Activated T-helper 17 cell treated with anti-CD3 and anti-CD28 coated beads, Interleukin-2, amount 50 U/mL, for 72 hours (primary cell): ENCODE measurements around the gene TOM1. TPM values are rescaled to one million over a fixed set of nuclear protein-coding genes. Genes with fewer than 3 reads are reported as not detected.
"Not testable (repeated sequence)": the region's sequence is repeated elsewhere in the genome, so short reads cannot be mapped to it uniquely, and the experiment has no call there.

Experiments
- ATAC-seq: fragments of 150-1000 bp; cut with Tn5 transposase; replicated peaks from 2 replicates; pipeline ENCODE4 v1.10.0; 2021; ENCODE audit warnings: mild to moderate bottlenecking, moderate library complexity
- H3K27ac Mint-ChIP-seq: one replicate; pipeline ENCODE4 v1.8.0; 2022; ENCODE audit warnings: mixed read lengths
- H3K27me3 Mint-ChIP-seq: one replicate; pipeline ENCODE4 v1.8.0; 2022; ENCODE audit warnings: mixed read lengths
- H3K36me3 Mint-ChIP-seq: one replicate; pipeline ENCODE4 v1.8.0; 2022; ENCODE audit warnings: low read depth, mild to moderate bottlenecking, mixed read lengths
- H3K4me1 Mint-ChIP-seq: one replicate; pipeline ENCODE4 v1.8.0; 2022; ENCODE audit warnings: mixed read lengths
- H3K4me3 Mint-ChIP-seq: one replicate; pipeline ENCODE4 v1.8.0; 2022; ENCODE audit warnings: mild to moderate bottlenecking, mixed read lengths
- H3K9me3 Mint-ChIP-seq: one replicate; pipeline ENCODE4 v1.8.0; 2022; ENCODE audit warnings: mixed read lengths
- total RNA-seq, 2 donors: library from RNA; stranded (reverse); gene quantifications; one replicate each; pipeline ENCODE4 v1.2.3, GENCODE V29; 2022

Gene TOM1
- total RNA-seq, 2 donors from 2014 or later: 21.5 to 60.0 TPM

DNA sequence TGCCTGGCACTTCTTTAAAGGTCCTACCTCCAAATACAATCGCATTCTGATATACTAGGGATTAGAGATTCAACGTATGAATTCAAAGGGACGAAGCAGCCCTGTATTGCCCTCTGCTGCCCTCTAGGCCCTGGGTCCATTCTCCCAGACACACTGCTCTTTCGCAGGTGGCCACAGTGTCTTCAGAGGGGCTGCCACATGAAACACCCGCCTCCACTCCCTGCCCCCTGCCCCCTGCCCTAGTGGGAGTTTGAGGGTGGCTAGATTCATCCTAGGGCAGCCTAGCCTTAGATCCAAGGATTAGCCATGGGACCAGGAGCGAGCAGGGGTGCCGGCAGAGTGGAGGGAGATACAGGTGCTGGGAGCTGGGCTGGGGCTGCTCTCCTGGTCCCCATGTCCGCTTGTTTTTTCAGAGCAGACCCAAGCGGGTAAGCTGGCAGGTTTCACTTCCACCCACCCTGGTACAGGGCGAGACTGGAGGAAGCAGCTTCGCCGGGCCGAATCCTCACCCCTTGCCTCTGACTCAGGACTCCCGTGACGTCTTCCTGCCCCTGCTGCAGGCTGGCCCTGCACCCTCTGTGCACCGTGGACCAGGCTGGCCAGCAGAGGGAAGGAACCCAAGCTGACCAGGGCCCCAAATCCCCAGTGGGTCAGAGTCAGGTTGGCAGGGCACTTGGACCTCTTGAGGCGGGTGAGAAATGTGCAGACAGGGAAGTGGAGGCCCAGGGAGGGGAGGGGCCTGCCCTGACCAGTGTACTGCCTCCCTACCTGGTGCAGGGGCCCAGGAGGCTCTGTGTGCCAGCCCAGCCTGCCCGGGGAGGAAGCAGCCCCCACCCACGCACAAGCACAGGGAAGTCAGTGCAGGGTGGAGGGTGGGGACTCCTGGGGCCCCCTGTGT is 52.8 kb downstream of the TOM1 start:
- ATAC-seq: peak; percentile 81
- Mint-ChIP-seq H3K9me3 (no peaks in the 10 kb centered on the region), H3K36me3 (no peaks in the 10 kb centered on the region), H3K27me3 (peaks cover 3% of the 10 kb centered on the region), H3K4me3 (peak overlapping the region; percentile 86), H3K4me1 (peaks cover 18% of the 10 kb centered on the region), H3K27ac (peak overlapping the region; percentile 84)

DNA sequence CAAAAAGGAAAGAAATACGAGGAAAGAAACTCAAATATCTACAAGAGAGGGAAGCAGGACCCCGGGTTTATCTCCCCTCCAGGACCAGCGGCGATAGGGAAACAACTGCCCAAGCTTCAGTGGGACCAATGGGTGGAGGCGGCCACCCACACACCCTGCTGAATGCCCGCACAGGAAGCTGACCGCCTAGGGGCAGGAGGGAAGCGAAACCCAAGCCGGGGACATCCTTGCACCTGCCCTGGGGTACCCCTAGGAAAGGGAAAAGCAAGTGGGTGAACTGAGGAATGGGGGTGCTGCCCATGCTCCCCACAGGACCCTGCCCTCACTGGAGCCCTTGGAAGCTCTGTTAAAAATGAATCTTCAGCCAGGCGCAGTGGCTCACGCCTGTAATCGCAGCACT is 53.6 kb downstream of the TOM1 start:
- Mint-ChIP-seq H3K27me3 (peaks cover 3% of the 10 kb centered on the region), H3K9me3 (no peaks in the 10 kb centered on the region), H3K4me3 (peak overlapping the region; percentile 86), H3K4me1 (peaks cover 18% of the 10 kb centered on the region), H3K27ac (no peak overlapping the region), H3K36me3 (no peaks in the 10 kb centered on the region)
- ATAC-seq: no peak

DNA sequence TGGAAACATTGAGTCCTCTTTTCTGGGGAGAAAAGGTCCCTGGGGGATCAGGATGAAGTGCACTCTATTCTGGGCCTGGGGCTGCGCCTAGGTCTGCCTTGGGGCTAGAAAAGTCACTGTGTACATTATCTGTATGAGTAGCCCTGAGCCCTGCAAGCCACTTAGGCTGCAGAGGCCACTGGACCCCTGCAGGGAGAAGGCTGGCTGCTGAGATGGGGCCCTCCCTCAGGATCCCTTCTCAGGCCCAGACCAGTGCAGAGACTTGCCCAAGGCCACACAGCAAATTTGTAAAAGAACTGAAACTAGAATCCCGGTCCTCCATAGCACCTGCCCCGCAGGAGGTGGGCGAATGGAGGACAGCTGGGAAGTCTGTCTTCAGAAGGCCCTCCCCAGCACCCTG is 54.4 kb downstream of the TOM1 start:
- Mint-ChIP-seq H3K4me1 (peaks cover 18% of the 10 kb centered on the region), H3K27ac (no peak overlapping the region), H3K4me3 (no peak overlapping the region), H3K36me3 (no peaks in the 10 kb centered on the region), H3K9me3 (no peaks in the 10 kb centered on the region), H3K27me3 (peaks cover 3% of the 10 kb centered on the region)
- ATAC-seq: no peak

DNA sequence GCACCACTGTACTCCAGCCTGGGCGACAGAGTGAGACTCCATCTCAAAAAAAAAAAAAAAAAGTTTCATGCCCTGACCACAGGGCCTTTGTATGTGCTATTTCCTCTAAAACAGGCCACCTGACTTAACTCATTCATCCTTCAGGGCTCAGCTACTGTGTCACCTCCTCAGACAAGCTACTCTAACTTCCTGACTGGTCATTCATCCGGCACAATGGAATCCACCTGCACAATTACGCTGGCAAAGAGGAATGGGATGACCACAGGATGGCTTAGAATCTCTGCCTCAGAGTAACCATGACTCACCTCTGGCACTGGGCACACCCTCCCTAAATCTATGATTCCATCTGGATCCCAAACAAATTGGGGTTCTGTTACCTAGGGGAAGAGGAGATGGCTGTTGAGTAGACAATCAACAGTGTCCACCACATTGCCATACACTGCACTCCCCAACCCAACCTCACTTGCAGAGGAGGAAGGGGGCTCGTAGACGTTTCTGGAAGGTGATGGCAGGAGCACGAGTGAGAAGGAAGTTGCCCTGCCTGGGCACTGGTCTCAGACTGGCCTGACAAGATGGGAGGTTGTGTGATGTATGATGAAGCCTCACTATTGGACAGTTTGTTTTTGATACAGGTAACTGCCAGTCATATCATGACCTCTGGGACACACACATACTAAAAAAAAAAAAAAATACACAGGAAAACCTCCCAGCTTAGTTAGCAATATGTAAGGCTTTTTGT is 58.4 kb downstream of the TOM1 start:
- peak; percentile 23 for ATAC-seq
- Mint-ChIP-seq H3K4me3 (no peak overlapping the region), H3K27me3 (peaks cover 3% of the 10 kb centered on the region), H3K9me3 (no peaks in the 10 kb centered on the region), H3K27ac (no peak overlapping the region), H3K36me3 (no peaks in the 10 kb centered on the region), H3K4me1 (no peaks in the 10 kb centered on the region)

DNA sequence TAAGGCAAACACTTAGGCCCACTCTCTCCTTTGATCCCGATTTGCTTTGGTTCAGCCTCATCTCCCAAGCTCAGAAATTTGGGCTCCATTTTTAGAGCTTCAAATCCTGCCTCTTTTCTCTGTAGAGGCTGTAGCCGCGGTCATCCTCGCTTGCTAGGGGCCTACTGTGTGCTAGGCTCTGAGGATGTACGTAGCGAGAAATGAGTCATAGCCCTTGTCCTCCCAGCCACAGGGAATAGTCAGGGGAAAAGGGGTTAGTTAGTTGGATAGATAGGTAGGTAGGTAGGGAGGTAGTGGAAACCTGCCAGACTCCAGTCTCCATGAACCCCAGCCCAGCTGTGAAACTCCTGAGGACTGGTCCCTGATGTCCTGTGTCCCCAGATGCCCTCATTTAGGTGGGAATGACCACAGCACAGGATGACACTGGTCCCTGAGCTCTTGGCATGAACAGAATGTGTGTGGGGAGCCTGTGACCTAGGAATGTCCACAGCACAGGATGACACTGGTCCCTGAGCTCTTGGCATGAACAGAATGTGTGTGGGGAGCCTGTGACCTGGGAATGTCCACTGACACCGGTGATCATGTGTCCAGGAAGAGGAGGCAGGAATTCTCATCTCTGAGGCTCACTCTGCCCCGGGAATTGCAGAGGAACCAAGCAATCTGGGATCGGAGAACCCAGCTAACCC is 59.8 kb downstream of the TOM1 start:
- H3K36me3 Mint-ChIP-seq: no peaks in the 10 kb centered on the region
- no peak overlapping the region for H3K4me3 Mint-ChIP-seq
- no peaks in the 10 kb centered on the region for H3K4me1 Mint-ChIP-seq
- peaks cover 3% of the 10 kb centered on the region for H3K27me3 Mint-ChIP-seq
- no peaks in the 10 kb centered on the region for H3K9me3 Mint-ChIP-seq
- no peak overlapping the region for H3K27ac Mint-ChIP-seq
- ATAC-seq: no peak

DNA sequence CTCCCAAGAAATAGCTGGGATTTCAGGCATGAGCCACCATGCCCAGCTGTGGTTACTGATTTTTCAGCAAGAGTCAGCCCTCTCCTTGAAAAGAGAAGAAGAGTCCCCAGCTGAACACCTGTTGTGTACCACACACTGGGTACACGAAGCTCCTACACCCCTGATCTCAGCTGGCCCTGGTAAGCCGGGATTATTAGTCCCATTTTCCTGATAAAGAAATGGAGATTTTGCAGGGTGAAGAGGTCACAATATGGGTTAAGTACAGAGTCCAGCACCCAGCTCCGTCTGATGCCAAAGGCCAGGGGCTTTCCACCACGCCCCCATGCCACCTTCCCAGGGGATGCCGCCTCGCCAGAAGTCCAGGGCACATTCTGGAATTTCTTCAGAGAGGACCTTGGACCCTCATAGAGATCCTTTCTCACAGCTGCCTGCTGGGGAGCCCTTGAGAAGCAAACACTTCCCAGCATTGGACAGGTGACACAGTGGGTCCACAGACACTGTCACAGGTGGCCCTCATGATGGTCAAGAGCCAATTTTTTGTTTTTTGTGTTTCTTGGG is 61.4 kb downstream of the TOM1 start:
- Mint-ChIP-seq H3K36me3 (no peaks in the 10 kb centered on the region), H3K9me3 (no peaks in the 10 kb centered on the region), H3K4me1 (no peaks in the 10 kb centered on the region), H3K4me3 (no peak overlapping the region), H3K27me3 (peaks cover 5% of the 10 kb centered on the region), H3K27ac (no peak overlapping the region)
- ATAC-seq: no peak

DNA sequence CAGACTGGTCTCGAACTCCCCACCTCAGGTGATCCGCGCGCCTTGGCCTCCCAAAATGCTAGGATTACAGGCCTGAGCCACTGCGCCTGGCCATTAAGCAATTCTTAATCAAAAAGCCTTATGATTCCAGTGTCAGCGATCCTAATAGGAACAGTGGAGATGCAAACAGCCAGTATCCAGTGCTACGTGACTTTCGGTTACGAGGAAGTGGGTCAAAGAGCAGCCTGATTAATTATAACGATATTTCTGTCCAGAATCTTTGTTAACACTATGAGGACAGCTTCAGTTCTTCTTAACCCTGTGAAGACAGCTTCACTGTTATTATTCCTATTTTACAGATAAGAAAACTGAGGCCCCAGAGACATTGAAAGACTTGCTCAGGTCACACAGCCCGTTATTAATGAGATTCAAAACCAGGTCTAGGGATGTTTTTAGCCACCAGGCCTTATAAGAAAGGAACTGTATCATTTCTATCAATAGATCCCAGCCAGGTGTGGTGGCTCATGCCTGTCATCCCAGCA is 63.9 kb downstream of the TOM1 start:
- H3K27ac Mint-ChIP-seq: no peak overlapping the region
- H3K9me3 Mint-ChIP-seq: no peaks in the 10 kb centered on the region
- ATAC-seq: no peak
- no peaks in the 10 kb centered on the region for H3K36me3 Mint-ChIP-seq
- no peaks in the 10 kb centered on the region for H3K4me1 Mint-ChIP-seq
- no peak overlapping the region for H3K4me3 Mint-ChIP-seq
- peaks cover 7% of the 10 kb centered on the region for H3K27me3 Mint-ChIP-seq

DNA sequence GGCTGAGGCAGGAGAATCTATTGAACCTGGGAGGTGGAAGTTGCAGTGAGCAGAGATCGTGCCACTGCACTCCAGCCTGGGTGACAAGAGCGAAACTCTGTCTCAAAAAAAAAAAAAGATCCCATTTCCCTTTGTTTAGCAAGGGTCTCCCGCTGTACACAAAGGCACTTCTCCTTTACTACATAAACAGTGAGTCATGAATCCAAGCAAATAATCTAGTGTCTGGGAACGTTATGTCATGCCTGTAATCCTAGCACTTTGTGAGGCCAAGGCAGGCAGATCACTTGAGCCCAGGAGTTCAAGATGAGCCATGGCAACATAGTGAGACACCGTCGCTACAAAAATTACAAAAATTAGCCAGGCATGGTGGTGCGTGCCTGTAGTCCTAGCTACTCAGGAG is 64.5 kb downstream of the TOM1 start:
- not testable (repeated sequence) for H3K4me3 Mint-ChIP-seq, H3K27me3 Mint-ChIP-seq, ATAC-seq, H3K36me3 Mint-ChIP-seq, H3K27ac Mint-ChIP-seq, H3K9me3 Mint-ChIP-seq, H3K4me1 Mint-ChIP-seq

DNA sequence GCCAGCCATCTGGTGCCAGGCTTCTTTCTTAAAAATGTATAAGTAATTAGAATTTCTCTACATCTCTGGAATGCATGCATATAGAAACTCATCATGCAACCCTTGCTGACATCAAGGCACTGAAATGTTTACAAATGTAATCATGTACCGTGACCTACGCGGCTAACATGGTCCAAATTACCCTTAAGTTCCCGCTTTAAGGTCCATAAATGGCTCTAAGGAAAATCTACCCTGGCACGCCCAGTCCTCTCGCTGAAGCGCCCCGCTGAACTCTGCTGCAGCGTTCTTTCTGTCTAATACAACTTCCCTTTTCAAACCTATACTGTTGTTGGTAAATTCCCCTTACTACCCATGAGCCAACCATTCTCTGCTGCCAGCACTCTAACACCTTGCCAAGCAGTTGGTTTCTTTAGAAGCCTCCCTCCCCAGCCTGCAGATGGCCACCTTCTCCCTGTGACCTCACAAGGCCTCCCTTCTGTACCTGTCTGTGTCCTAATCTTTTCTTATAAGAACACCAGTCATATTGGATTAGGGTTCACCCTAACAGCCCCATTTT is 67.7 kb downstream of the TOM1 start:
- H3K27ac Mint-ChIP-seq: no peak overlapping the region
- H3K4me3 Mint-ChIP-seq: no peak overlapping the region
- peaks cover 7% of the 10 kb centered on the region for H3K27me3 Mint-ChIP-seq
- ATAC-seq: no peak
- no peaks in the 10 kb centered on the region for H3K9me3 Mint-ChIP-seq
- H3K36me3 Mint-ChIP-seq: peaks cover 6% of the 10 kb centered on the region
- peaks cover 5% of the 10 kb centered on the region for H3K4me1 Mint-ChIP-seq

DNA sequence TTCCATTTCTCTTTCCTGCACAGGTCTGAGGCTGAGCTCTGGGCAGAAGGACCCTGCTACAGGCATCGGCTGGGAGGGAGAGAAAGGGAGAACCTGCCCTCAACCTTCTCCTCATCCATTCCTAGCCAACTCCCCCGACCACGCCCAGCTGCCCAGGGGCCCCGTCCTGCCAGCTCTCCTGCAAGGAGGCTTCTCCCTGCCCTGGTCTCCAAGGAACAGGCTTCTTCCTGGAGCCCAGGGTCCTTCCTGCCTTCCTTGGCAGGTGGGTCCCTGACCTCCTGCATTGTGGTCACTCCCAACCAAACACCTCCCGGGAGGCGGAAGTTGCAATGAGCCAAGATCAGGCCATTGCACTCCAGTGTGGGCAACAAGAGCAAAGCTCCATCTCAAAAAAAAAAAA is 68.7 kb downstream of the TOM1 start:
- ATAC-seq: no peak
- Mint-ChIP-seq H3K27me3 (peaks cover 7% of the 10 kb centered on the region), H3K9me3 (no peaks in the 10 kb centered on the region), H3K27ac (no peak overlapping the region), H3K4me3 (no peak overlapping the region), H3K4me1 (peaks cover 5% of the 10 kb centered on the region), H3K36me3 (peaks cover 6% of the 10 kb centered on the region)

DNA sequence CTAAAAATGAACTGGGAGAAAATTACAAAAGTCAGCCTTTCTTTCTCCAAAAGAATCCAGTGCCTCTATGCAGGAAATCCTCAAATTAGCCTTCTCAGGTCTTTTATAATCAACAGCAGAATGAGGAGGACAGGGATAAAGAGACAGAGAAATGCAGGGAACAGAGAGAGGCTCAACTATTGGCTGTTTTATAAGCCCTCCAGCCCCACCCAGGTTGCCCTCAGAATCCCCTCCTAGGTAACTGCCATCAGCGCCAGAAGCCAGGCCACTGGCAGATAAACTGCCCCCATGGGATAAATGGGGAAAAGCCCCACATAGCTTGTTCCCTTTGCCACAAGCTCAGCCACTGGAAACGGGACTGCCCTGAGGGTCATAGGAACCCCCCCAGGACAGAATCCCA is 70.3 kb downstream of the TOM1 start:
- H3K27me3 Mint-ChIP-seq: peaks cover 7% of the 10 kb centered on the region
- no peak overlapping the region for H3K4me3 Mint-ChIP-seq
- no peak for ATAC-seq

DNA sequence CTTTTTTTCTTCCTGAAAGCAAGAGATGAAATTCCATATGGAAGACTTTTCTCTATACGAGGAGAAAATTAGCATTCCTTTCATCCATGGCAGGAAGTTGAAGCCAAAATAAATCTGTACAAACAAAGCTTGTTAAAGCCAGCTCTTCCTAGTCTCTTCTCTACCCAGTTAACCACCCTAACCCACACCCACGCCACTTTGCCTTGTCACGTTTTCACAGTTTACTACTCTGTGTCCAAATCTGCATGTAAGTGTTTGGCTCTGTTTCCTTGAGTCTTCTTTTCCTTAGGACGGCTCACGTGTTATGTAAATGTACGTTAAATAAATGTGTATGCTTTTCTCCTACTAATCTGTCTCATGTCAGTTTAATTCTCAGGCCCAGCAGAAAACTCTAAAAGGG is 74.1 kb downstream of the TOM1 start:
- no peak overlapping the region for H3K27ac Mint-ChIP-seq
- ATAC-seq: no peak
- peaks cover 5% of the 10 kb centered on the region for H3K4me1 Mint-ChIP-seq

More for the DNA sequence above, 70.3 kb downstream of the TOM1 start:
- peaks cover 6% of the 10 kb centered on the region for H3K36me3 Mint-ChIP-seq
- H3K4me1 Mint-ChIP-seq: peaks cover 5% of the 10 kb centered on the region
- no peaks in the 10 kb centered on the region for H3K9me3 Mint-ChIP-seq
- H3K27ac Mint-ChIP-seq: no peak overlapping the region

DNA sequence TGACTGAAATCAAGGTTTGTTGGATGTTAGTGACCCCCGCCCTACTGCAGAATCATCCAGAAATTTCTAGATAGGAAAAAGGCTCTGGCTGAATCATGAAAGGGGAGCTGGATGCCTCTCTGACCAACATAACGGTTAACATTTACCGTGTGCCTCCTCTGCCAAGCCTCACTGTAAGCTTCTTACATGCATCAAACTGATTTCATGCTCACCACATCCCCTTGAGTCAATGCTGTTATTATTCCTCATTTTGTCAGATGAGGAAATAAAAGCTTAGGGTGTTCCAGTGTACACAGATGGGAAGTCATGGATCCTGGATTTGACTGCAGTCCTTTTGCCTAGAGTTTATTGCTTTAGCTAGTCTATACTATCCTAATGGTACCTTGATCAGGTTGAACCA is 75.3 kb downstream of the TOM1 start:
- Mint-ChIP-seq H3K36me3 (peaks cover 6% of the 10 kb centered on the region), H3K4me1 (peaks cover 5% of the 10 kb centered on the region), H3K4me3 (no peak overlapping the region), H3K27ac (no peak overlapping the region), H3K9me3 (no peaks in the 10 kb centered on the region), H3K27me3 (no peaks in the 10 kb centered on the region)
- ATAC-seq: no peak

More for the DNA sequence above, 74.1 kb downstream of the TOM1 start:
- Mint-ChIP-seq H3K36me3 (peaks cover 6% of the 10 kb centered on the region), H3K27me3 (no peaks in the 10 kb centered on the region), H3K9me3 (no peaks in the 10 kb centered on the region), H3K4me3 (no peak overlapping the region)

DNA sequence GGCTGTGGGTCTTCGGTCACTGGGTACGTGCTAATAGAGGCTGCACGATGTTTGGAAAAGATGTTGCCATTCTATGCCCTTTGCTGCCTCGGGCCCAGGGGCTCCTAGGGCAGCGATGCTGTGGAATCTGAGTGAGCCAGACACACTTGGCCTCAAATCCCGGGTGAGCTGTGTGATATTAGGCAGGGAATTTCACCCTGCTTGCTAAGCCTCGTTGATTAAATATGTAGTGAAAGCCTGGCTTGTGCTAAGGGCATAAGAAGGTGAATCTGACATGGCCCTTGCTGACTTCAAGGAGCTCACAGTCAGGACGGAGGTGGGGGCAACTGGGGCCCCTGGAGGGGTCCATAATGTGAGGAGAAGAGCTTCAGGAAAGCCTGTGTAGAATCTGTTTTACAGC is 75.8 kb downstream of the TOM1 start:
- no peak for ATAC-seq

More for the DNA sequence above, 75.8 kb downstream of the TOM1 start:
- Mint-ChIP-seq H3K4me3 (no peak overlapping the region), H3K9me3 (no peaks in the 10 kb centered on the region), H3K36me3 (peaks cover 6% of the 10 kb centered on the region), H3K27me3 (no peaks in the 10 kb centered on the region), H3K4me1 (peaks cover 5% of the 10 kb centered on the region), H3K27ac (no peak overlapping the region)
